Vagina (tissue), 2 donors: Measurements from ENCODE around the gene ZNF320.

Source experiments
- POLR2A ChIP-seq, 2 donors: fragments of 450-650 bp; IDR thresholded peaks; one replicate each; pipeline ENCODE4 v1.6.1; 2017; ENCODE audit warnings: antibody characterized with exemption in 2 of 2, mild to moderate bottlenecking in 2 of 2, moderate library complexity in 2 of 2
- TF ChIP-seq, protein P1 (sequence below), 3 experiments: fragments of 450-650 bp in 2 of 3; fragments of 200-600 bp in 1 of 3; sonication (generic) in 1 of 3; IDR thresholded peaks; one replicate each; pipeline ENCODE4 v1.5.1; 2017 to 2019; ENCODE audit warnings: antibody characterized with exemption in 3 of 3, mild to moderate bottlenecking in 2 of 3, moderate library complexity in 2 of 3

DNA sequence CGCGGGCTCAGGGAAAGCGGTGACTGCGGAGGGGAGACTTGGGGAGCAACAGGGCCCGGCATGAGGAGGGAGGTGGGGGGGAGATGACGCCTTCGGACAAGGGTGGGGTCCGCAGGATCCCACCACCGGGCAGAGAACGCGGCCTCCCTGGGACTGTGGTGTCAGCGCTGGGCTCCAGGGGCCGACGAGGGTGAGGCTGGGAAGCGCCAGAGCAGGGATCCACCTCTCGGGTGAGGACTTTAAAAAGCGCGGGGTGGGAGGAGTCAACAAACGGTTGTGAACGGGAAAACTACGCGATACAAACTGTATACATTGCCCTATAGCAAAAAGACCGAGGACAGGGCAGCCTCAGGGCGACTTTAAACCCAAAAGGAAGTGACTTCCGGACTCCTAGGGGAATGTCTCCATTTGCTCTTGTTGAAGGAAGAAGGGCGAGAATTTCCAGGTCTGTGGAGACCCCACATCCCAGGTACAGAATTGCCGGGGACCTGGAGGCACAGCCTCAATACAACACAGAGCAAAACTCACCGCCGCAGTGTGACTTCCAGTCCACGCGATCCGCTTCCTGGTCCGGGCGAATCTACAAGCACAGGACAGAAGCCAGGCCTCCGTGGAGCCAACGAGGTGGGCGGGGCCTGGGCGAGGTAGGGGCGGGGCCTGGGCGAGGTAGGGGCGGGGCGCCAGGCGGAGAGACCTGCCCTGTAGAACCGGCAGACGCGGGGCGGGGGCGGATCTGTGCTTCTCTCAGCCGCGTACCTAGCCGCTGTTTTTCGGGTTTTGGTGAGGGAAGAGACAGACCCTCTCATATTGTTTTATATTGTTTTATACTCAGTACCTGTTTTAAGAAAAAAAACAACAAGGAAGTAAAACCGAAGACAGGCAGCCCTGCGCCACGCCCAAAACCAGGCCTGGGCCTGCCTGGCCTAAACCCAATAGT lies 25.7 kb upstream of the ZNF320 start, which contains the start of gene ZNF888:
- TF ChIP-seq POLR2A (IDR thresholded peaks at IDR 0.05), result no peak
- TF ChIP-seq, protein P1, sequence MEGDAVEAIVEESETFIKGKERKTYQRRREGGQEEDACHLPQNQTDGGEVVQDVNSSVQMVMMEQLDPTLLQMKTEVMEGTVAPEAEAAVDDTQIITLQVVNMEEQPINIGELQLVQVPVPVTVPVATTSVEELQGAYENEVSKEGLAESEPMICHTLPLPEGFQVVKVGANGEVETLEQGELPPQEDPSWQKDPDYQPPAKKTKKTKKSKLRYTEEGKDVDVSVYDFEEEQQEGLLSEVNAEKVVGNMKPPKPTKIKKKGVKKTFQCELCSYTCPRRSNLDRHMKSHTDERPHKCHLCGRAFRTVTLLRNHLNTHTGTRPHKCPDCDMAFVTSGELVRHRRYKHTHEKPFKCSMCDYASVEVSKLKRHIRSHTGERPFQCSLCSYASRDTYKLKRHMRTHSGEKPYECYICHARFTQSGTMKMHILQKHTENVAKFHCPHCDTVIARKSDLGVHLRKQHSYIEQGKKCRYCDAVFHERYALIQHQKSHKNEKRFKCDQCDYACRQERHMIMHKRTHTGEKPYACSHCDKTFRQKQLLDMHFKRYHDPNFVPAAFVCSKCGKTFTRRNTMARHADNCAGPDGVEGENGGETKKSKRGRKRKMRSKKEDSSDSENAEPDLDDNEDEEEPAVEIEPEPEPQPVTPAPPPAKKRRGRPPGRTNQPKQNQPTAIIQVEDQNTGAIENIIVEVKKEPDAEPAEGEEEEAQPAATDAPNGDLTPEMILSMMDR (IDR thresholded peaks at IDR 0.05), result no peak
